ENCODE measurements around the gene TRIM51. TPM values are rescaled to one million over a fixed set of nuclear protein-coding genes. Genes with fewer than 3 reads are reported as not detected.
"Not testable (repeated sequence)": the region's sequence is repeated elsewhere in the genome, so short reads cannot be mapped to it uniquely, and the experiment has no call there.

TRIM51 gene
- not detected for total RNA-seq

DNA sequence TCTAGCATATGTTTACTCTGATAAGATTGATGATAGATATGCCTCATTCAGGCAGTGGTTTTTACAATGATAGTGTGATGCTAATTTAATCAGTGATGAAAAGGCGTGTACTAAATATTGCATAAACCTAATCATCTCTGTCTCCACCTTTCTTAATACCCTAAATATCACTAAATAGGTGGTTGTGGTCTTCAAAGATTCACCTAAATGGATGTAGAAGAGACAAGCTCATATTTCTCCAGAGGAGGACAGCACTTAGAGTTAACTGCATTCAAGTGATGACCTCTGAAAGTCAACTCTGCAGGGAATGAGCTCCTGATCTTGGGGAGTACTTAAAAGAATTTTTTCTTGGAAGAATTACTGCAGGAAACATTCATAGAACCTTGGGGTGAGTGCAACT is at the start of gene TRIM51:
TRIM51 (plus strand) TSS at position 301 of the 400 bp plus-strand sequence. CDS start 2,132 bp downstream, outside the sequence.
- CTCF ChIA-PET; H3K27me3 Mint-ChIP-seq; DNase-seq; H3K36me3 Mint-ChIP-seq; POLR2A ChIA-PET; H3K4me3 Mint-ChIP-seq; H3K4me1 Mint-ChIP-seq (ENCODE audit: low read depth); intact Hi-C loops (cut with micrococcal nuclease); H3K27ac Mint-ChIP-seq: not testable (repeated sequence)
- H3K9me3 Mint-ChIP-seq: peaks cover 14% of the 10 kb centered on the region

GRCh38 chr11:55838452-55838851 is 44.6 kb upstream of the TRIM51 start, which contains the start of gene OR5D16:
Gene OR5D16 (plus strand): TSS chr11:55838752. CDS start chr11:55838752, 0 bp downstream.
- no peak within 1 kb of the TSS for H3K27ac Mint-ChIP-seq
- no peak within 1 kb of the TSS for H3K4me3 Mint-ChIP-seq
- H3K4me1 Mint-ChIP-seq (ENCODE audit: low read depth): no peaks in the 10 kb centered on the region
- intact Hi-C loops (cut with micrococcal nuclease): no loop called here
- ChIA-PET CTCF (no interaction called here), POLR2A (no interaction called here)
- no peaks in the 10 kb centered on the region for H3K36me3 Mint-ChIP-seq
- H3K9me3 Mint-ChIP-seq: peaks cover 20% of the 10 kb centered on the region
- no peak for DNase-seq
- H3K27me3 Mint-ChIP-seq: no peaks in the 10 kb centered on the region

DNA sequence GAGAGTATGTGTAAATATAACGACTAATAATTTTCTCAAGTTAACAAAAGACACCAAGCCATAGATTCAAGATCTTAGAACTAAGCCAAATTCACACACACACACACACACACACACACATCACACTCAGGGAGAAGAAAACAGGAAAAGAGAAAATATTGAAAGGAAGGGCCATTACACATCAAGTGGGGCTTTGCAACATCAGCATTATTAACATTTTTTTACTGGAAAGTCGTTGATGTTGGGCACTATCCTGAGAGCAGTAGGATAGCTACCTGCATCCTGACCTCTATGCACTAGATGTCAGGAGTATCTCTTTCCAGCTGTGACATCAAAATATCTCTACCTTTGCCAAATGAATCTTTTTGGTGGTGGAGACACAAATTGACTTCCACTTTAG is 35.6 kb upstream of the TRIM51 start:
- no peak overlapping the region for H3K4me3 Mint-ChIP-seq
- no peaks in the 10 kb centered on the region for H3K36me3 Mint-ChIP-seq
- POLR2A ChIA-PET: no interaction called here
- intact Hi-C loops (cut with micrococcal nuclease): no loop called here
- peaks cover 25% of the 10 kb centered on the region for H3K9me3 Mint-ChIP-seq
- DNase-seq: no peak
- no peaks in the 10 kb centered on the region for H3K27me3 Mint-ChIP-seq
- H3K27ac Mint-ChIP-seq: no peak overlapping the region
- no peaks in the 10 kb centered on the region for H3K4me1 Mint-ChIP-seq (ENCODE audit: low read depth)
- CTCF ChIA-PET: no interaction called here

- H3K9me3 Mint-ChIP-seq: peaks cover 24% of the 10 kb centered on the region
- H3K36me3 Mint-ChIP-seq: no peaks in the 10 kb centered on the region
- POLR2A ChIA-PET: no interaction called here
- no peak for DNase-seq
- H3K27ac Mint-ChIP-seq: no peak overlapping the region
- no peaks in the 10 kb centered on the region for H3K27me3 Mint-ChIP-seq
- no peaks in the 10 kb centered on the region for H3K4me1 Mint-ChIP-seq (ENCODE audit: low read depth)
- CTCF ChIA-PET: no interaction called here
- H3K4me3 Mint-ChIP-seq: no peak overlapping the region
- intact Hi-C loops (cut with micrococcal nuclease): no loop called here
Measured at GRCh38 chr11:55849037-55849436, 34.1 kb upstream of the TRIM51 start.

- H3K4me3 Mint-ChIP-seq: no peak overlapping the region
- H3K4me1 Mint-ChIP-seq (ENCODE audit: low read depth): no peaks in the 10 kb centered on the region
- no peak for DNase-seq
- peaks cover 25% of the 10 kb centered on the region for H3K9me3 Mint-ChIP-seq
- H3K36me3 Mint-ChIP-seq: no peaks in the 10 kb centered on the region
- ChIA-PET POLR2A (no interaction called here), CTCF (no interaction called here)
- H3K27ac Mint-ChIP-seq: no peak overlapping the region
- no peaks in the 10 kb centered on the region for H3K27me3 Mint-ChIP-seq
- intact Hi-C loops (cut with micrococcal nuclease): loop anchor here (10.0 kb wide), 1 partner anchor 57 kb away; the partner anchor contains the start of gene OR5D14
Measured at GRCh38 chr11:55852141-55852540, 31.0 kb upstream of the TRIM51 start.

DNA sequence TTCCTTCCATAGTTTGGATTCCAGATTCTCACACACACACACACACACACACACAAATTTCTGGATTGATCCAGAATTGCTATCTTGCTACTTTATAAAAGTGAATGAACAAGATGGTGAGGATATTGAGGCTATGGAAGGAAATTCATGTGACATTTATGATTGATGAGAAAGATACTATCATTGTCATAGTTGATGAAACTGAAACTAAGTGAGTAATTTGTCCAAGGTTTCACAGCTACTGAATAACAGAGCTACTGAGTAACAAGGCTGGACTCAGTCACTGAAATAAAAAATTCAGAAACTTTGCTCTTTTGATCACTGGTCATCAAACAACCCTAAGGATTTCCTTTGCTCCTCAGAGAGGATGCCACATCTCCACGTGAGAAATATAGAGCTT is 28.4 kb upstream of the TRIM51 start:
- POLR2A ChIA-PET: no interaction called here
- CTCF ChIA-PET: no interaction called here

GRCh38 chr11:55867354-55867753 is 15.7 kb upstream of the TRIM51 start:
- POLR2A ChIA-PET; intact Hi-C loops (cut with micrococcal nuclease); H3K4me1 Mint-ChIP-seq (ENCODE audit: low read depth); H3K4me3 Mint-ChIP-seq; CTCF ChIA-PET; DNase-seq; H3K36me3 Mint-ChIP-seq; H3K27me3 Mint-ChIP-seq; H3K27ac Mint-ChIP-seq: not testable (repeated sequence)
- H3K9me3 Mint-ChIP-seq: peaks cover 15% of the 10 kb centered on the region

More for the DNA sequence above, 28.4 kb upstream of the TRIM51 start:
- intact Hi-C loops (cut with micrococcal nuclease): loop anchor here (10.0 kb wide), 1 partner anchor 60 kb away; the partner anchor contains the start of gene OR5D14
- H3K4me3 Mint-ChIP-seq: no peak overlapping the region
- no peak overlapping the region for H3K27ac Mint-ChIP-seq
- H3K36me3 Mint-ChIP-seq: no peaks in the 10 kb centered on the region
- DNase-seq: no peak
- no peaks in the 10 kb centered on the region for H3K27me3 Mint-ChIP-seq
- H3K4me1 Mint-ChIP-seq (ENCODE audit: low read depth): no peaks in the 10 kb centered on the region
- peaks cover 29% of the 10 kb centered on the region for H3K9me3 Mint-ChIP-seq

DNA sequence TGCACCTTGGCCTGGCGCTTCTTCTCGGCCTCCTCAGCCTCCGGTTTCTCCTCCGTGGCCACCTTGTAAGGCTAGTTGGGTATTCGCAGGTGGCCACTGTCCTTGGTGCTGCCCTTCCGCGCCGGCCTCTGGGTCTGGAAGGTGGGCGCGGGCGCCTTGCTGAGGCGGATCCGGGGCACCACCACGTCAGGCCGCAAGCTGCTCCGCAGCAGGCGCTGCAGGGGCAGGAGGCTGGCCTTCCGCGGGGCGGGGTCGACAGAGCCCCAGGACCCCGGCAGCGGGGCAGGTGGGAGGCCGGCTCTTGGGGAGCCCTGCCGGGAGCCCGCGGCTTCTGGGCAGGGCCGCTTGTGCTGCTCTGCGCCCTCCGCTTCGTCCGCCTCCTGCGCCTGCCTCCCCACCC is 10.4 kb upstream of the TRIM51 start:
- H3K4me1 Mint-ChIP-seq (ENCODE audit: low read depth); H3K36me3 Mint-ChIP-seq; H3K27me3 Mint-ChIP-seq; POLR2A ChIA-PET; DNase-seq; H3K27ac Mint-ChIP-seq; intact Hi-C loops (cut with micrococcal nuclease); H3K4me3 Mint-ChIP-seq; CTCF ChIA-PET: not testable (repeated sequence)
- peaks cover 12% of the 10 kb centered on the region for H3K9me3 Mint-ChIP-seq

GRCh38 chr11:55873146-55873545 is 10.0 kb upstream of the TRIM51 start:
- H3K27ac Mint-ChIP-seq; H3K4me3 Mint-ChIP-seq; CTCF ChIA-PET; intact Hi-C loops (cut with micrococcal nuclease); H3K4me1 Mint-ChIP-seq (ENCODE audit: low read depth); H3K36me3 Mint-ChIP-seq; DNase-seq; H3K27me3 Mint-ChIP-seq; POLR2A ChIA-PET: not testable (repeated sequence)
- peaks cover 11% of the 10 kb centered on the region for H3K9me3 Mint-ChIP-seq

- DNase-seq; H3K27me3 Mint-ChIP-seq; POLR2A ChIA-PET; intact Hi-C loops (cut with micrococcal nuclease); H3K36me3 Mint-ChIP-seq; CTCF ChIA-PET; H3K4me3 Mint-ChIP-seq; H3K4me1 Mint-ChIP-seq (ENCODE audit: low read depth); H3K27ac Mint-ChIP-seq: not testable (repeated sequence)
- H3K9me3 Mint-ChIP-seq: peaks cover 11% of the 10 kb centered on the region
Measured at GRCh38 chr11:55884995-55885394, 1.9 kb downstream of the TRIM51 start.

GRCh38 chr11:55885481-55885880 is 2.4 kb downstream of the TRIM51 start:
- H3K9me3 Mint-ChIP-seq: peaks cover 11% of the 10 kb centered on the region
- H3K27me3 Mint-ChIP-seq; H3K4me1 Mint-ChIP-seq (ENCODE audit: low read depth); H3K27ac Mint-ChIP-seq; CTCF ChIA-PET; H3K4me3 Mint-ChIP-seq; POLR2A ChIA-PET; intact Hi-C loops (cut with micrococcal nuclease); H3K36me3 Mint-ChIP-seq; DNase-seq: not testable (repeated sequence)

DNA sequence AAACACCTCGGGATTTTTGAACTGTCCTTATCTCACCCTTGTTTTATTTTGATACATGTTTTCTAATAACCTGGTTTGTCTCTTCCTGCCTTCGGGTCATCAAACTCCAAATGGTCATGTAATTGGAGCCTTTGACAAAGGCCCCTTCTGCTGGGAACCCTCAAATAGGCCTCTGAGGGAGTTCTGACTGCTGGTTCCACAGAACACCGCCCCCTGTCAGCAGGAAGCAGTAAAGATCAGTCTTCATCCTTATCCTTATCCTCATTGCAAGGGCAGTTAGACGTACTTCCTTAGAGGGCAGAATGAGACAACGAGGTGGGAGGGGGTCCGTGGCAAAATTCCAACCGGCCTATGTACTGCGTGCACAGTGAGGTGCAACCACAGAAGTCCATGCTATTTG is 12.1 kb downstream of the TRIM51 start:
- no peak for DNase-seq
- POLR2A ChIA-PET: no interaction called here
- Mint-ChIP-seq H3K27ac (no peak overlapping the region), H3K4me1 (ENCODE audit: low read depth) (no peaks in the 10 kb centered on the region), H3K4me3 (no peak overlapping the region), H3K27me3 (no peaks in the 10 kb centered on the region), H3K36me3 (no peaks in the 10 kb centered on the region), H3K9me3 (peaks cover 17% of the 10 kb centered on the region)
- CTCF ChIA-PET: no interaction called here
- intact Hi-C loops (cut with micrococcal nuclease): no loop called here

DNA sequence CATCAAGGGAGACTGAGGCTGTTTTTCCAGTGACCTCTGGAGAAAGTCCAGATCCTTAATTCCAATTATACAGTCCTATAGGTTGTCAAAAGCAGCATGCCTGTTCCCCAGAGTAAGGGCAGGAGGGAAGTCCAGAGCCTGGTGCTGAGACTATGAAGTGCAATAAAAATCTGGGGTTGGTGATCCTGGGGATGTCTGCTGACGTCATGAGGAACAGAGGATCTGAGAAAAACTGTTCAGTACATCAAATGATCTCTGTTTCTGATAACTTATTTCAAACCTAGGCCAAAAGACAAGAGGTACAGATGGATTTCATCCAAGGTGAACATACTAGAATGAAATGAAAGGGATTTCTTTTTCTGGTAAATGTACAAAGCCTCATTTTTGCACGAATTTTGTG is 19.2 kb downstream of the TRIM51 start:
- no peak for DNase-seq
- Mint-ChIP-seq H3K9me3 (peaks cover 29% of the 10 kb centered on the region), H3K27ac (no peak overlapping the region), H3K4me1 (ENCODE audit: low read depth) (no peaks in the 10 kb centered on the region), H3K36me3 (no peaks in the 10 kb centered on the region), H3K4me3 (no peak overlapping the region), H3K27me3 (no peaks in the 10 kb centered on the region)
- intact Hi-C loops (cut with micrococcal nuclease): no loop called here
- ChIA-PET CTCF (no interaction called here), POLR2A (no interaction called here)

DNA sequence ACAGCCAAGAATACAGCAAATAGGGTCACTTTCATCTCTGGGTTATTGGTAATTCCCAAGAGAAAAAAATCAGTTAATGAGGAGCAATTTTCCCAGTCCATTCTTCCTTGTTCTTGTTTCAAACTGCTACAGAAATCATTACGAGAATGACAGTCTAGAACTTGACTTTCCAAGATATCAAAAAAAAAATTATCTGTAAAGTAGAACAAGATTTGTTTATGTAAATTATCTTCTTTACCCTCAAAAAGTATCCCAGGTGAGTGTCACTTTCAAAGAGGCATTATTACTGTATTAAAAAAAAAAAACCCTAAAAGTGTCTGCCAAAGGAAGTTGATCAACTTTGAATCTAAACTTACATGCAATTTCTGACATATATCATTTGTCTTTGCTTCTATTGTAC is 31.4 kb downstream of the TRIM51 start, which contains the start of gene OR5W2:
OR5W2 (minus strand) TSS at position 101 of the 400 bp plus-strand sequence; CDS start at position 101, 0 bp downstream.
- H3K9me3 Mint-ChIP-seq: peaks cover 24% of the 10 kb centered on the region
- no peaks in the 10 kb centered on the region for H3K36me3 Mint-ChIP-seq
- intact Hi-C loops (cut with micrococcal nuclease): no loop called here
- no peak within 1 kb of the TSS for H3K4me3 Mint-ChIP-seq
- no peak for DNase-seq
- ChIA-PET POLR2A (no interaction called here), CTCF (no interaction called here)
- no peaks in the 10 kb centered on the region for H3K27me3 Mint-ChIP-seq
- H3K4me1 Mint-ChIP-seq (ENCODE audit: low read depth): no peaks in the 10 kb centered on the region
- no peak within 1 kb of the TSS for H3K27ac Mint-ChIP-seq
